ENCODE results near the gene RAP1GAP2. TPM values are rescaled to one million over a fixed set of nuclear protein-coding genes. Genes with fewer than 3 reads are reported as not detected.
"Not testable (repeated sequence)": the region's sequence is repeated elsewhere in the genome, so short reads cannot be mapped to it uniquely, and the experiment has no call there.

RAP1GAP2 gene
- polyA plus RNA-seq, 1 donor = 1.8 TPM

- DNase-seq = no peak
These were observed 93.0 kb downstream of the RAP1GAP2 start for GRCh38 chr17:2889256-2889655.

GRCh38 chr17:2890778-2891177, 94.5 kb downstream of the RAP1GAP2 start:
- not testable (repeated sequence) for DNase-seq

GRCh38 chr17:2892305-2892971, 96.2 kb downstream of the RAP1GAP2 start:
- no peak for DNase-seq

GRCh38 chr17:2893422-2893914, 97.2 kb downstream of the RAP1GAP2 start:
- DNase-seq = no peak

GRCh38 chr17:2894782-2895181, 98.5 kb downstream of the RAP1GAP2 start:
- DNase-seq = no peak

- DNase-seq = no peak
These were observed 101.4 kb downstream of the RAP1GAP2 start for GRCh38 chr17:2897605-2898004.

- no peak for DNase-seq
These were observed 102.2 kb downstream of the RAP1GAP2 start for GRCh38 chr17:2898255-2898926.

- no peak for DNase-seq
These were observed 103.7 kb downstream of the RAP1GAP2 start for GRCh38 chr17:2899906-2900305.

GRCh38 chr17:2900842-2901241, 104.6 kb downstream of the RAP1GAP2 start:
- DNase-seq = no peak

- no peak for DNase-seq
These were observed 105.3 kb downstream of the RAP1GAP2 start for GRCh38 chr17:2901582-2901981.

- DNase-seq = no peak
These were observed 106.3 kb downstream of the RAP1GAP2 start for GRCh38 chr17:2902546-2902945.

GRCh38 chr17:2903193-2903974, 107.1 kb downstream of the RAP1GAP2 start:
- no peak for DNase-seq

GRCh38 chr17:2904135-2904534, 107.9 kb downstream of the RAP1GAP2 start:
- peak; percentile 34 for DNase-seq

- no peak for DNase-seq
These were observed 109.0 kb downstream of the RAP1GAP2 start for GRCh38 chr17:2905269-2905668.

GRCh38 chr17:2905696-2906501, 109.7 kb downstream of the RAP1GAP2 start:
- DNase-seq = no peak

- DNase-seq = no peak
These were observed 110.7 kb downstream of the RAP1GAP2 start for GRCh38 chr17:2906901-2907300.

- DNase-seq = no peak
These were observed 113.1 kb downstream of the RAP1GAP2 start for GRCh38 chr17:2909175-2909845.

- no peak for DNase-seq
These were observed 113.6 kb downstream of the RAP1GAP2 start for GRCh38 chr17:2909846-2910234.

GRCh38 chr17:2911035-2911754, 115.0 kb downstream of the RAP1GAP2 start:
- DNase-seq = no peak

GRCh38 chr17:2911755-2912111, 115.5 kb downstream of the RAP1GAP2 start:
- DNase-seq = no peak

GRCh38 chr17:2912754-2913153, 116.5 kb downstream of the RAP1GAP2 start:
- no peak for DNase-seq
